Activated T-cell treated with anti-CD3 and anti-CD28 coated beads, Interleukin-2, amount 50 U/mL, for 4 hours (primary cell): ENCODE measurements around the gene CHN1. TPM values are rescaled to one million over a fixed set of nuclear protein-coding genes. Genes with fewer than 3 reads are reported as not detected.
A peak's percentile ranks its signal among the peaks of the same experiment; 100 is the strongest.

Experiments used
- ATAC-seq, 2 donors: fragments of 200-7000 bp; cut with Tn5 transposase; one replicate each; pipeline ENCODE4 v1.10.0; 2021
- DNase-seq: peaks from one replicate; pipeline ENCODE4 v3.0.0-alpha.2; 2020
- H3K27me3 Mint-ChIP-seq: one replicate; pipeline ENCODE4 v1.8.0; 2021; ENCODE audit warnings: low read depth, mixed read lengths
- H3K36me3 Mint-ChIP-seq: one replicate; pipeline ENCODE4 v1.8.0; 2022; ENCODE audit warnings: mixed read lengths; ENCODE audit not compliant: insufficient read depth
- H3K4me1 Mint-ChIP-seq: one replicate; pipeline ENCODE4 v1.8.0; 2021; ENCODE audit warnings: low read depth, mixed read lengths
- H3K4me3 Mint-ChIP-seq: one replicate; pipeline ENCODE4 v1.8.0; 2021; ENCODE audit warnings: mild to moderate bottlenecking, moderate library complexity, mixed read lengths
- H3K9me3 Mint-ChIP-seq: one replicate; pipeline ENCODE4 v1.8.0; 2021; ENCODE audit warnings: mixed read lengths
- total RNA-seq, 3 donors: library from RNA; stranded (reverse); gene quantifications; one replicate each; pipeline ENCODE4 v1.2.1, GENCODE V29; 2021

The CHN1 gene
- total RNA-seq, 3 donors from 2014 or later: 3.2 to 7.5 (median 6.9) TPM

DNA sequence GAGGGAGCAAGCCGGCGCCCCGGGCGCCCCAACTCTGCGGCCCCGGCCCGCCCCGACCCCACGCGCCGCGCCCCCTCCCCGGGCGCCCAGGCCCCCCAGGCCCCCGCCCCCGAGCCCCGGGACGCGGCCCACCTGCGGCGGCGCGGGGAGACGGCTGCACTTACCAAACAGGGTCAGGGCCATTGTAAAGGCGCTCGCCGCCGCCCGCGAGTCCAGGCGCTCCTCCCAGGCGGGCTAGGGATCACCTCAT is 526 bp downstream of the CHN1 start:
- no peak for DNase-seq
- H3K27me3 Mint-ChIP-seq: peaks cover 56% of the 10 kb centered on the region
- H3K36me3 Mint-ChIP-seq: no peaks in the 10 kb centered on the region
- peaks cover 8% of the 10 kb centered on the region for H3K4me1 Mint-ChIP-seq
- H3K4me3 Mint-ChIP-seq: peak overlapping the region; percentile 80
- no peaks in the 10 kb centered on the region for H3K9me3 Mint-ChIP-seq
- peak; percentile 53 to 54 for ATAC-seq

DNA sequence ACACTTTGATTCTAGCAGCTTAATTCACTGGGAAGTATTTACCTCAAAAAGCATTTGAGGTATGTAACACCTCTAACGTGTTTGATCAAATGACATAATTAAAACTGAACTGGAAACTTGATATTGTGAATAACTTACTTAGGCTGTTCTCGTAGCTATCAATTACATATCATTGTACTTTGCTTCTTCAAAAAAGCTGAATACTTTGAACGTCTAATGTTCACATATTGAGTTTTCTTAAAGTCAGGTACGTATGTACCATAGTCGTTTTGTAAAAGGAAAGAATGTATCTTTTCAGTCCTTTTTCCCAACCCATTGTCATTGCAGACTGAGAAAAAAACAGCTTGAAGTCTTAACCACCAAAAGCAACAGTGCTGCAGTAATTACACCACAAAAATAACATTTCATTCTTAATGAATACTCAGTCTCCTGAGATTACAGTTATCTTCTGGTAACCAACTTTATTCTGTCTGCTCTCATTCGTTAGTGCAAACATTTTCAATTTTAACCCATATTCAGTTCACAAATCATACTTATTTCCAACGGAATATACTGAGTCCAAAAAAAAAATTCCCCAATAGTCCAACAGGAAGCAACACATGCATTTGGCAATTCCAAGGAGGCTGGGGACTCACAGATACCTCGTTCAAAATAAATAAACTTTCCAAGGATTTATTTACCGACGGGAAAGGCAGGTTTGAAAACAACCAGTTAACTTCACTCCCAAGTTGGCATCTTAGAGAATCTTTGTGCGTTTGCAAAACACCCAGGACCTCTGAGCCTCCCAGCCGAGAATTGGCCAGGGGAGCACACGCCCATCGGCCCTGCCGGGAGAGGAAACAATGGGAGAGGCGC is 1.1 kb downstream of the CHN1 start:
- Mint-ChIP-seq H3K9me3 (no peaks in the 10 kb centered on the region), H3K27me3 (peaks cover 58% of the 10 kb centered on the region), H3K4me3 (peak overlapping the region; percentile 80), H3K36me3 (no peaks in the 10 kb centered on the region), H3K4me1 (peaks cover 8% of the 10 kb centered on the region)
- peak in 1 of 2 donors; percentile 13 for ATAC-seq
- no peak for DNase-seq

DNA sequence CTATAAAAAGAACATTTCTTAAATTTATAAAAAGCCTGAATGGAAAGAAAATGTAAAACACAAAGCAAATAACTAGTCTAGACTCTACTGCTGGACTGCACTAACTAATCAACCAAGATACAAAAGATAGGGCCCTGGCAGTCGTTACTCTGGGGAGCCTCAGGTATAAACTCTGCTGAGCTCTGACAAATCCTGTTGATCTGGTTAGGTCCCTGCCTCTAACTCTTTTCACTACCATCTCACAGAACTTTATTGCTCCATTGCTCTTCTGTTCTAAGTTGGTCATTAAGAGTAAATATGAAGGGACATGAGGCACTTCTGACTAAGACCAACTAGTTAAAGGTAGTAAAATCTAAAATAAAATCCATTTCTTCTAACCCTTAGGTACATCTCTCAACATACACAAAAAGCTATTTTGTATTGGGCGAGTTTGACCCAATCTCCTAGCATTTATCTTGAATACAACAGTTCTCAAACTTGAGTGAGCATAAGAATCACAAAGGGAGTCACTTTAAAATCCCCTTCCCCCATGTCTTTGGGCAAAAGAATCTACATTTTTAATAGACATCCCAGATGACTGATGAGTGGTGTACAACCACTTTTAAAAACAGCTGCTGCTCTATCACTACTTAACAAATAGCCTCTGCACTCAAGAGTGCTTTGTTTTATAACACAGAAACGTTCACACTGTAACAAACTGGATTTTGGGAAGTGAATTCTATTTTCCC is 2.5 kb downstream of the CHN1 start:
- Mint-ChIP-seq H3K4me3 (no peak overlapping the region), H3K9me3 (no peaks in the 10 kb centered on the region), H3K4me1 (peaks cover 8% of the 10 kb centered on the region), H3K27me3 (peaks cover 58% of the 10 kb centered on the region), H3K36me3 (no peaks in the 10 kb centered on the region)
- DNase-seq (no peak), ATAC-seq (no peak)

DNA sequence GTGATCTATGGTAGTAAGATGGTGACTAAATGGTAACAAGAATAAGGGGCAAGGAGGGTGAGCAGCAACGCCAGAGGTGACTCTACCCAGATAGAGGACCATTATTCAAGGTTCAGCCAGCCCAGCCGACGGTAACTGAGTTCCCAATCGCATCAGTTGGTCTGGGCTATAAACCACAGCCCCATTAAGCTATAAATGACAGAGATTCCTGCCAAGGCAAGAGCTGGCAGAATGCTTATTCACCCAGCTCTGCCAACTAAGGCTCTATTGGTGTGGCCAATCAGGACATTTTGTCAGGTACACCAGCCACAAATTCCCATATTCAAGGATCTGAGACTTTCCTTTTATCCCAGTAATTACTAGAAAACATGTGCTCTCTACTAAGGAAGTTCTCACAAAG is 3.6 kb downstream of the CHN1 start:
- no peak for ATAC-seq
- Mint-ChIP-seq H3K36me3 (no peaks in the 10 kb centered on the region), H3K4me1 (peaks cover 8% of the 10 kb centered on the region), H3K9me3 (no peaks in the 10 kb centered on the region), H3K4me3 (no peak overlapping the region), H3K27me3 (peaks cover 63% of the 10 kb centered on the region)
- no peak for DNase-seq

DNA sequence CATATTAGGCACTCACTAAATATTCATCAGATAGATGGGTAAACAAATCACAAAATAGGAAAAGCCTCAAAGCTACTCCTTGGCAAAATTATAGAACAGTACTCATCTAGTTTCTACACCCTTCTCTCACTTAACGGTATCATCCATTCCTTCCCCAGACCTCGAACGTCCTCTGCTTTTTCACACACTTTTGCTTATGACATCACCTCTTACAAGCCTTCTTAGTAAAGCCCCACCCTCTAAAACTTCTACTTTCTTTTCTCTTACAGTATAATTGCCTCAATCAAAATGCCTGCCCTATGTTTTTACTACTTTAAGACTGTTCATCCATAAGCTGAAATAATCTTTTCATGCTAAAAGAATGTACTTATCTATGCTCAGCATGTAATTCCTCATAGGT is 8.1 kb downstream of the CHN1 start:
- Mint-ChIP-seq H3K27me3 (peaks cover 37% of the 10 kb centered on the region), H3K4me3 (no peak overlapping the region), H3K36me3 (no peaks in the 10 kb centered on the region), H3K9me3 (no peaks in the 10 kb centered on the region), H3K4me1 (no peaks in the 10 kb centered on the region)
- ATAC-seq: no peak
- DNase-seq: no peak

DNA sequence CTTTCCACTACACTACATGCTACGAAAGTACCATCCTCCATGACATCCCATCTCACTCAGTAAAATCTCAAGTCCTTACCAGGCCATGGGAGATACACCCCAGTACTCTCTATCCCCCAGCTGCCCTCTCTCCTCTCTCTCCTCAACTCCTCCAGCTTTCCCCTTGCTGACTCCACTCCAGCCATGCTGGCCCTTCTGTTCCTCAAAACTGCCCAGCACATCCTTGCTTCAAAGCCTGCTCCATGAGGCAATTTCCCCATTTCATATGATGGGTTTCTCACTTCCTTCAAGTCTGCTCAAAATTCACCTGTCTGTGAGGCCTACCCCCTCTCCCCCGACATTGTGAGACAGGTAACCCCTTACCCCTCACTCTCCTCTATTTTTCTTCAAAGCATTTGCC is 8.6 kb downstream of the CHN1 start:
- H3K4me3 Mint-ChIP-seq: no peak overlapping the region
- H3K27me3 Mint-ChIP-seq: peaks cover 32% of the 10 kb centered on the region
- no peak for ATAC-seq
- no peak for DNase-seq
- no peaks in the 10 kb centered on the region for H3K4me1 Mint-ChIP-seq
- no peaks in the 10 kb centered on the region for H3K9me3 Mint-ChIP-seq
- no peaks in the 10 kb centered on the region for H3K36me3 Mint-ChIP-seq

DNA sequence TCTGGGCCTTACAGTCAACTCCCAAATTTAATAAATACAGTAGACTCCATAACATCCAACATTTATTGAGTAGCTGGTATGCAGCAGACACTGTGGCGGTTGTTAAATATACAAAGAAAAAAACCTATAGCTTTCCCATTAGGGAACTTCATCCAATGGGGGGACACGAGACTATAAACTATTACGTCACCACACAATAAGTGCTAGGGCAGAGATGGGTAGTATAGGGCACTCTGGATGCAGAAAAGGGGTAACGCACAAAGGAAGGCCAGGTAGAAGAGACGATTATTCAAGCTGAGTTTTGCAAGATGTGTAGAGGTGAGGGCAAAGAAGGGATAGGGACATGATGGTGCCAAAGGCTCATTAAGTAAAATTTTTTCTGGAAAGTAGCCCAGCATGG is 10.8 kb downstream of the CHN1 start:
- Mint-ChIP-seq H3K27me3 (peaks cover 15% of the 10 kb centered on the region), H3K4me3 (no peak overlapping the region), H3K9me3 (no peaks in the 10 kb centered on the region), H3K36me3 (no peaks in the 10 kb centered on the region), H3K4me1 (peaks cover 2% of the 10 kb centered on the region)
- no peak for ATAC-seq
- DNase-seq: no peak

DNA sequence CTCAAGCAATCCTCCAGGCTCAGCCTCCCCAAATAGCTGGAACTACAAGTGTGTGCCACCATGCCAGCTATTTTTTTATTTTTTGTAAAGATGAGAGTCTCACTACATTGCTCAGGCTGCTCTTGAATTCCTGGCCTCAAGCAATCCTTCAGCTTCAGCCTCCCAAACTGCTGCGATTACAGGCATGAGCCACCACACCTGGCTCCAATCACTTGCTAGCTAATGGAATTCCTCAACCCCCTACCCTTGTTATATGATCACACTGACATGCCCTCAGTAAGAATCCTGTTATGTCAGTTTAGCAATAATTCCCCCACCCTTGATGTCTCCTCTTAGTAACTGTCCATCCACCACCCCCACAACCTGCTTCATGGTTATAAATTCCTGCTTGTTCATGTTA is 12.3 kb downstream of the CHN1 start:
- Mint-ChIP-seq H3K4me3 (no peak overlapping the region), H3K9me3 (no peaks in the 10 kb centered on the region), H3K4me1 (peaks cover 2% of the 10 kb centered on the region), H3K36me3 (no peaks in the 10 kb centered on the region), H3K27me3 (peaks cover 13% of the 10 kb centered on the region)
- no peak for DNase-seq
- no peak for ATAC-seq

DNA sequence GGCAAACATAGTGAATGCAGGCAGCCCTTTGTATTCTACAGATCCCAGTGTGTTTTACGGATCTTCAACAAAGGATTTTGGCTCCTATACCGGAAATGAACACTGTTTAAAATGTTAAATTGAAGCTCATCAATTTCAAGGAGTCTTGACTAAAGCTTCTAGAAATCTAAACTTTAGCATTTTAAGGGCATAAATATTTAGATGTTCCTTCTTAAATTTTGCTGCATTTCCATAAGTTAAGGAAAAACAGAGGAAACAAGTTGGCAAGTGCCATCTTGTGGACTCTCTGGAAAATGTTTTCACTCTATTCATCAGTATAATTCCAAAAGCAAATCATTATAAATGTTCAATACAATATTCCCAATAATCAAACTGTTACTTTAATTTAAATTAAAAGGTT is 19.6 kb downstream of the CHN1 start:
- no peak for DNase-seq
- no peak for ATAC-seq
- H3K4me3 Mint-ChIP-seq: no peak overlapping the region
- H3K36me3 Mint-ChIP-seq: no peaks in the 10 kb centered on the region
- H3K27me3 Mint-ChIP-seq: no peaks in the 10 kb centered on the region
- no peaks in the 10 kb centered on the region for H3K9me3 Mint-ChIP-seq
- peaks cover 2% of the 10 kb centered on the region for H3K4me1 Mint-ChIP-seq

DNA sequence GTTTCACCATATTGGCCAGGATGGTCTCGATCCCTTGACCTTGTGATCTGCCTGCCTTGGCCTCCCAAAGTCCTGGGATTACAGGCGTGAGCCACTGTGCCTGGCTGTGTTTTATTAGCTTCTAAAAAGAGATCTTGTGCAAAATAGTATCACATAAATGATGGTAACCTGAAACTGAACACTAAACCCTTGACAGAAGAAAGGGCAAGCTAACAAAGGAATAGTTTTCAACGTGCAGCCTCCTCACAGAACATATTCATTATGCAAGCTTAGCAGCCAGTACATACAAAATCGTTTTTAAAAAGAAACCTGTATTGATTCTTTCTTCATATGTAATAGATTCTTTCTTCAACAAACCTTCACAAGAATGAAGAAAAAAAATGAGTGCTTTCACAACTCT is 20.6 kb downstream of the CHN1 start:
- no peak overlapping the region for H3K4me3 Mint-ChIP-seq
- H3K36me3 Mint-ChIP-seq: no peaks in the 10 kb centered on the region
- no peak for DNase-seq
- H3K4me1 Mint-ChIP-seq: no peaks in the 10 kb centered on the region
- ATAC-seq: no peak
- no peaks in the 10 kb centered on the region for H3K9me3 Mint-ChIP-seq
- no peaks in the 10 kb centered on the region for H3K27me3 Mint-ChIP-seq

DNA sequence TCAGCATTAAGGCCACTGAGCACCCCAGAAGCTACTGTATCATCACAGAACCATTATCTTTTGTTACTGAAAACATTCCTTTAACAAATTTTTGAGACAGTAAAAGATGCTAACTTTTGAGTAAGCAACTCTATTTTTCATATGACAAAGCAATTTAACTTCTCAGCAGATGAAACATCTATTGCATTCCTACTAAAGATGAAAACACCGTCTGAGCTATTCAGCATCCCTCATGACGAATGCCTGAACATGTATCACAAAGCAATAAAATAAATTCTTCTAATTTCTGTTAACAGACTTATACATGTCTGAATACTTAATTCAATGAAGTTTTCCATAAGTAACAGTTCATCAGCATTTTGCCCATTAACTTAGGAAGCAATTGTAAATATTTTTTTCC is 23.9 kb downstream of the CHN1 start:
- Mint-ChIP-seq H3K4me3 (no peak overlapping the region), H3K36me3 (no peaks in the 10 kb centered on the region), H3K9me3 (no peaks in the 10 kb centered on the region), H3K4me1 (no peaks in the 10 kb centered on the region), H3K27me3 (no peaks in the 10 kb centered on the region)
- no peak for DNase-seq
- no peak for ATAC-seq

DNA sequence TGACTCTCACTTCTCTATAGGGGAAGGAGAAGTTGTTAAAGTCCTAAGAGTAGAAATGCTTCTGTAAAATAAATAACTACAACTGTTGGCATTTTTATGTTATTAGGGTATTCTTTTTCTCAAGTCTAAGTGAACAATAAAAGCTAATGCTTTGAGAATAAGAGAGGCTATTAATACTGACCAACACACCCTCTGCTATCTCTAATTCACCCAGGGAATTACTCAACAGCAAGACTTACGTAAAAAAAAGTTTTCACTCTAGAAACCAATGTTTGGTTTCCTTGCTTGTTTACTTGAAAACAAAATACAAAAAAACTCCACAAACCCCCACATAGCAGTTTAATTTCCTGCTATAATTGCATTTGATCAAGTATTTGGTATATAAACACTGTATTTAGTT is 25.2 kb downstream of the CHN1 start:
- peaks cover 2% of the 10 kb centered on the region for H3K4me1 Mint-ChIP-seq
- DNase-seq: no peak
- H3K9me3 Mint-ChIP-seq: no peaks in the 10 kb centered on the region
- ATAC-seq: no peak
- H3K27me3 Mint-ChIP-seq: no peaks in the 10 kb centered on the region
- no peak overlapping the region for H3K4me3 Mint-ChIP-seq
- H3K36me3 Mint-ChIP-seq: no peaks in the 10 kb centered on the region

DNA sequence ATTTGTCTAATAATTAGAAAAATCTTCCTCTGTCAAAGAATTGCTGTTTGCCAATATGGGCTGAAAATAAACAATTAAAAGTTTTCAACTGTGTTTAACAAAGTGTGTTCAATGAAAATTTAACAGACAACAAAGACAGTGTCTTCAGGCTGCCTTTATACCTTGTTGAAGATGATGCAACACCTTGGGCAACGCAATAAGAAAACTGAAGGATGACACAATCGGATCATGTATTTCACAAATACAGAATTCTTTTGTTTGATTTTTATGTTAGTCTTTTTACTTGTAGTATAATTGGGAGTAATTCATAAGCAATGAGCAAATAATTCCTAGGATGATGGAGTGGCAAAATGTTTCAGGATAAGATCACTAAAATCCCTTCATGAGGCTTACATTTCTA is 27.8 kb downstream of the CHN1 start:
- ATAC-seq (no peak), DNase-seq (no peak)
- Mint-ChIP-seq H3K9me3 (no peaks in the 10 kb centered on the region), H3K36me3 (no peaks in the 10 kb centered on the region), H3K27me3 (no peaks in the 10 kb centered on the region), H3K4me1 (peaks cover 2% of the 10 kb centered on the region), H3K4me3 (no peak overlapping the region)

DNA sequence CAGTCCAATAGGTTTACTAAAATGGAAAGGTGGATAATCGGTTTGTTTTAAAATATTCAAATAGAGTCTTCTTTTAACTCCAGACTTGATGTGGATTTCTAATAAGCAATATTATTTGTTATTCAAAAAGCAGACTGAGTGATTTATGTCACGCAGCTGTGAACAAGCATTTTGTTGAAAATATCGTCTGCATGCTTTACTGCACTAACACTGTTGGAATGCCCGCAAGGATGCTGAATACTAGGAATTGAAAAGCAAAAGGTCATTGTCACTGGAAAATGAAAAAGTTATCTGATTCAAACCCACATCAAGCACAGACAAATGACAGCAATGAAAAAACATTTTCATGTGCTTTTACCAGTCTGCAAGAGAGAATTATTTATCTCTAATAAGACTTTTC is 31.1 kb downstream of the CHN1 start:
- no peak for DNase-seq
- H3K4me1 Mint-ChIP-seq: peaks cover 5% of the 10 kb centered on the region
- no peaks in the 10 kb centered on the region for H3K27me3 Mint-ChIP-seq
- no peaks in the 10 kb centered on the region for H3K9me3 Mint-ChIP-seq
- H3K36me3 Mint-ChIP-seq: no peaks in the 10 kb centered on the region
- ATAC-seq: no peak
- no peak overlapping the region for H3K4me3 Mint-ChIP-seq

DNA sequence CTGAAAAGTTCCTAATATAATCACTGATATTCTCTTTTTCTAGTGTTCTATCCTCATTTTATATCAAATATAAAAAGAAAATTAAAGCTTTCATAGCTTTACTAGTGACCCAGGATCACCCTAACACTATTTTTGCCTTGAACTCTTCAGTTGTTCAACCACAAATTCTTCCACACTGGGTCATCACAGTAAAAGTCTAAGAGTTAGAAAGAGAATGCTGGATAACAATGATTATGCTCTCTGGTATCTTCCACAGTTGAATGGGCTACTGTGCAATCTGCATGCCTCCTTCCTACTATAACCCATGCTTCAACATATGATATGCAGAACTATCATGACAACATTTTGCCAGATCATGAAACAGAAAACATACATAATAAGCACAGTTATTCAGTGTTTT is 32.3 kb downstream of the CHN1 start:
- no peak for ATAC-seq
- H3K4me3 Mint-ChIP-seq: no peak overlapping the region

More for the DNA sequence above, 32.3 kb downstream of the CHN1 start:
- H3K4me1 Mint-ChIP-seq: peaks cover 7% of the 10 kb centered on the region
- no peak for DNase-seq
- no peaks in the 10 kb centered on the region for H3K36me3 Mint-ChIP-seq
- H3K9me3 Mint-ChIP-seq: no peaks in the 10 kb centered on the region
- H3K27me3 Mint-ChIP-seq: no peaks in the 10 kb centered on the region
